Naive thymus-derived CD4-positive, alpha-beta T cell (primary cell): ENCODE results near the gene AQP1. TPM values are rescaled to one million over a fixed set of nuclear protein-coding genes. Genes with fewer than 3 reads are reported as not detected.

Experiments used
- ATAC-seq: fragments of 150-1000 bp; cut with Tn5 transposase; 2 replicates; pipeline ENCODE4 v1.10.0; 2021; ENCODE audit warnings: mild to moderate bottlenecking, moderate library complexity
- CTCF ChIA-PET: fragments of 350-600 bp; sonication (Branson Sonifier 250); formaldehyde crosslinking; loops from one replicate; lab custom pipeline; 2021; ENCODE audit warnings: antibody characterized with exemption; lab: Charles Lee
- POLR2A ChIA-PET: fragments of 350-600 bp; sonication (Branson Sonifier 250); formaldehyde crosslinking; loops from one replicate; lab custom pipeline; 2021; ENCODE audit warnings: antibody characterized with exemption, inconsistent platforms; lab: Charles Lee
- DNase-seq, 9 donors: peaks; one replicate each; pipeline versions ENCODE4 v3.0.0 to v3.0.0-alpha.2; 2020 to 2022; ENCODE audit warnings: mixed read lengths in 1 of 9
- H3K27ac ChIP-seq: one replicate; pipeline ENCODE4 v1.7.0; 2013; ENCODE audit warnings: mild to moderate bottlenecking, low read depth, low read length, moderate library complexity
- H3K27me3 ChIP-seq, 2 donors: one replicate each; pipeline ENCODE4 v1.7.0; 2013; ENCODE audit warnings: low read length in 2 of 2, mild to moderate bottlenecking in 2 of 2, moderate library complexity in 2 of 2; ENCODE audit not compliant: control insufficient read depth in 2 of 2, insufficient read depth in 2 of 2
- H3K36me3 ChIP-seq, 3 experiments: 1 replicate in 2 of 3; 2 replicates in 1 of 3; pipeline ENCODE4 v1.7.0; 2013; ENCODE audit warnings: low read length in 3 of 3, mild to moderate bottlenecking in 3 of 3, moderate library complexity in 1 of 3; ENCODE audit not compliant: insufficient read depth in 3 of 3, control insufficient read depth in 2 of 3
- H3K4me1 ChIP-seq, 2 donors: one replicate each; pipeline ENCODE4 v1.7.0; 2013; ENCODE audit warnings: low read length in 2 of 2, mild to moderate bottlenecking in 2 of 2, moderate library complexity in 1 of 2; ENCODE audit not compliant: control insufficient read depth in 2 of 2, insufficient read depth in 2 of 2
- H3K4me3 ChIP-seq: 2 replicates; pipeline ENCODE4 v1.7.0; 2013; ENCODE audit warnings: mild to moderate bottlenecking, low read length
- H3K9me3 ChIP-seq, 3 experiments: 1 replicate in 2 of 3; 2 replicates in 1 of 3; pipeline ENCODE4 v1.7.0; 2013; ENCODE audit warnings: low read length in 3 of 3; ENCODE audit not compliant: control insufficient read depth in 2 of 3
- H3K27ac Mint-ChIP-seq, 9 donors: one replicate each; pipeline ENCODE4 v1.8.0; 2020 to 2022; ENCODE audit warnings: mixed read lengths in 9 of 9, mild to moderate bottlenecking in 8 of 9, moderate library complexity in 5 of 9, inconsistent platforms in 2 of 9
- H3K27me3 Mint-ChIP-seq, 5 donors: one replicate each; pipeline ENCODE4 v1.8.0; 2021 to 2022; ENCODE audit warnings: mixed read lengths in 5 of 5, mild to moderate bottlenecking in 1 of 5
- H3K36me3 Mint-ChIP-seq, 5 donors: one replicate each; pipeline ENCODE4 v1.8.0; 2020 to 2022; ENCODE audit warnings: mixed read lengths in 5 of 5, mild to moderate bottlenecking in 3 of 5, inconsistent platforms in 1 of 5
- H3K4me1 Mint-ChIP-seq, 7 donors: one replicate each; pipeline ENCODE4 v1.8.0; 2020 to 2022; ENCODE audit warnings: mixed read lengths in 7 of 7, mild to moderate bottlenecking in 3 of 7, inconsistent platforms in 1 of 7
- H3K4me3 Mint-ChIP-seq, 10 donors: one replicate each; pipeline ENCODE4 v1.8.0; 2020 to 2022; ENCODE audit warnings: mild to moderate bottlenecking in 10 of 10, mixed read lengths in 10 of 10, moderate library complexity in 6 of 10, inconsistent platforms in 2 of 10
- H3K9me3 Mint-ChIP-seq, 11 donors: one replicate each; pipeline ENCODE4 v1.8.0; 2020 to 2022; ENCODE audit warnings: mixed read lengths in 11 of 11, mild to moderate bottlenecking in 4 of 11, inconsistent platforms in 1 of 11, moderate library complexity in 1 of 11
- intact Hi-C, 2 donors: fragments of 100-400 bp; cut with micrococcal nuclease; formaldehyde crosslinking; loops; one replicate each; pipeline ENCODE4 v1.15.1; 2023
- polyA plus RNA-seq, 2 donors: library from polyadenylated mRNA; unstranded; fragments of 300-500 nt; fragmentation: Illumina TruSeq; gene quantifications; one replicate each; pipeline ENCODE4 v1.2.3, GENCODE V29; 2021
- total RNA-seq, 6 experiments: library from RNA in 5 of 6; stranded (reverse) in 5 of 6; gene quantifications; 1 replicate in 5 of 6; 2 replicates in 1 of 6; pipeline ENCODE4 v1.2.3 and lab custom pipeline; 2021 to 2026

AQP1 gene
- total and polyA plus RNA-seq, 7 experiments from 2014 or later = 0.12 to 0.37 (median 0.16) TPM; not detected in 3

DNA sequence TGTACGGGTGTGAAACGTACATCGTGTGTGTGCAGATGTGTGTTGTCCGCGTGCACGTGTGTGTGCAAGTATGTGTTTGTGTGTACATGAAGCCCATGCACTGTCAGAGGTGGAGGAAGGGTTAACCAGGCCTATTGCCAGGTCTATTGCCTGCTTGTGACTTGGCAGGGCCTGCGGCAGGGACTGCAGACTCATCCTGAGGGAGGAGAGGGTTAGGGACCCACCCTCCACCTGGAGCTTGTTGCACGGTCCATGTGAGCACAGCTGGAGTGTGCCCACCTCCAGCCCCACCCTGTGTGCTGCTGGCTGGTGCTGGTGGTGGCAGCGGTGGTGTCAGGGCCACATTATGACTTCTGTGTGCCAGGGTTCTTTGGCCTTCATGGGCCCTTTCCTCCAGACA lies 7.1 kb upstream of the AQP1 start:
- Histone ChIP-seq H3K36me3 (no peaks in the 10 kb centered on the region), H3K27ac (no peak overlapping the region), H3K4me3 (no peak overlapping the region), H3K4me1 (no peaks in the 10 kb centered on the region), H3K27me3 (no peaks in the 10 kb centered on the region), H3K9me3 (no peaks in the 10 kb centered on the region)
- intact Hi-C loops = no loop called here
- POLR2A ChIA-PET = no interaction called here
- Mint-ChIP-seq H3K27ac (no peak overlapping the region), H3K4me3 (no peak overlapping the region), H3K36me3 (no peaks in the 10 kb centered on the region), H3K27me3 (no peaks in the 10 kb centered on the region), H3K4me1 (peaks cover 0 to 5% (median 0%) of the 10 kb centered on the region in 7 donors), H3K9me3 (peaks cover 0 to 2% (median 0%) of the 10 kb centered on the region in 11 donors)
- CTCF ChIA-PET = no interaction called here
- no peak for ATAC-seq
- no peak for DNase-seq

DNA sequence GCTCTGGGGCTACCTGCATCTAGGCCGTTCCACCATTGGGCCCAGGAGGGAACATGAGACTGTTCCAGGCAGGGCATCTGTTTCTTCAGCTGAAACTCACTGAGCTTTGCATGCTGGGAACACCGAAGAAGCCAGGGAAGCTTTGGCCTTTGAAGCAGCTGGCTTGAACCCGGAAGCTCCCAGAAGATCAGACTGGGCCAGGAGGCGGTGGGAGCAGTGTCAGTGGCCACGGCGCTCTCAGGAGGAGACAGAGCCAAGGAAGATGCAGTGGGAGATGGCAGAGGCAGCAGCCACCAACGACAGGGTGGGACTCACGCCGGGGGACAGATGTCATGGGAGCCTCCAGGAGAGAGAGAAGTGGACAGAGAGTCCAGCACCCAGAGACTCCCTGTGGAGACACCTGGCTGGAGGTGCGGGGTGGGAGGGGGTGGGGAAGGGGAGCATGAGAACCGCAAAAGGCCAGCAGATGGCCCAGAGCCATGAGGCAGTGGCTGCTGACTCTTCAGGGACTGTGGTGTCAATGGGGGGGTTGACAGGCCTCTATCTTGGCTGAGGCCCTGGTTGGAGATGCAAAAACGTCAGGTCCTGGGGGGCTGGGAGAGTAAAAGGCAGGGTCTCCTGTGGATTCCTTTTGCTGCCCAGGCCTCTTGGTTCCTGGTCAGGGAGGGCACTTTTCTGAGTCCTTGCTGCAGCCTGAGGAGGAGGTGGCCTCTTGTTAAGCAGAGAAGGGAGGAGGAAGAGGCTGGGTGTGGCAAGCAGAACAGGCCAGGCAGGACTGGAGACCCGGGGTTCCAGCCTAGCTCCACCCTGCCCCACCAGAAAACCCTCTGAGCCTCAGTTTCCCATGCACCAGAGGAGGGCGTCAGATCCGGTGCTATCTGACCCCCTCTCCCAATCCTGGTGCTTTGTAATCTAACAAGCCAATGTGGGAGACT lies 6.3 kb upstream of the AQP1 start:
- Mint-ChIP-seq H3K4me1 (peaks cover 0 to 5% (median 0%) of the 10 kb centered on the region in 7 donors), H3K9me3 (peaks cover 0 to 2% (median 0%) of the 10 kb centered on the region in 11 donors), H3K4me3 (no peak overlapping the region), H3K27ac (no peak overlapping the region), H3K27me3 (no peaks in the 10 kb centered on the region), H3K36me3 (no peaks in the 10 kb centered on the region)
- H3K4me1 ChIP-seq = no peaks in the 10 kb centered on the region
- H3K9me3 ChIP-seq = no peaks in the 10 kb centered on the region
- no peak for ATAC-seq
- no peaks in the 10 kb centered on the region for H3K27me3 ChIP-seq
- no peak overlapping the region for H3K4me3 ChIP-seq
- no peaks in the 10 kb centered on the region for H3K36me3 ChIP-seq
- POLR2A ChIA-PET = no interaction called here
- CTCF ChIA-PET = no interaction called here
- intact Hi-C loops = no loop called here
- DNase-seq = no peak
- no peak overlapping the region for H3K27ac ChIP-seq

DNA sequence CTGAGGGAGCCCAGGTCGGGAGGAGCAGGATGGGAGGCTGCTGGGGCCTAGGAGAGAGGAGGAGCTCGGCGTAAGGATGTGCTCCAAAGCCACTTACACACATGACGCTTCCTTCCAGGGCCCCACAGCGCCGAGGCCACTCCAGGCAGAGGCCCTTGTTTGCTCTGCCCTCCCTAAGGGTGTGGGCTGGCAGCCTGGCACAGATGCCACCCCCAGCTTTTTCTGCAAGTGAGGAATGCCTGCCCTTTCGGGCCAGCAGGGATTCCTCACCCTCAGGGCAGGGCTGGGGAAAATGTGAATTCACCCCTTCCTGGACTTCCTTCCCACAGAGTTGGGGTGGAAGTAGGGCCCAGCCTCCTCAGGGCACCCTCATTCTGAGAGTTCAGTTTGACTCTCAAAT lies 5.6 kb upstream of the AQP1 start:
- H3K4me3 ChIP-seq = no peak overlapping the region
- POLR2A ChIA-PET = no interaction called here
- no peak for ATAC-seq

DNA sequence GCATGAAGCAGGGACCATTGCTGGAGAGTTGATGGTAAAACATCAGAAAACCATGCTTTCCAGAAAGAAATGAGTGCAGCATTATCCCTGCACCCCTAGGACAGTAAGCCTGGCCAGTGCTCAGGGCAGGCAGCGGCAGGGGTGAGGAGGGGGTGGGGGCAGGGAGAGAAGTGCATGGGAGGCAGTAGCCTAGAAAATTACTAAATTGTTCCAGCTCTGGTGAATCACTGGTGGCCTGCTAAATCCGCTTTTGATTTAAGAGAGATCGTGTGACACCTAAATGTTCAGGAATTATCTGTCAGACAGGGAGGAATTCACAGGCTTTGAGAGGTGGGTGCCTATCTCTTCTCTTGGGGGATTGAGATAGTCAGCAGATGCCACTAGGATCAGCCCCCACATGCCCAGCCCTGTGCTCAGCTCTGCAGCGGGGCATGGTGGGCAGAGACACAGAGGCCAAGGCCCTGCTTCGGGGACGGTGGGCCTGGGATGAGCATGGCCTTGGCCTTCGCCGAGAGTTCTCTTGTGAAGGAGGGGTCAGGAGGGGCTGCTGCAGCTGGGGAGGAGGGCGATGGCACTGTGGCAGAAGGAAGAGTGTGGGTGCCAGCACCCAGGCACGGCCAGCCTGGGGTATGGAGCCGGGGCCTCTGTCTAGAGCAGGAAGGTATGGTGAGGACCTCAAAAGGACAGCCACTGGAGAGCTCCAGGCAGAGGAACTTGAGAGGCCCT lies 5.0 kb upstream of the AQP1 start:
- Histone ChIP-seq H3K27me3 (no peaks in the 10 kb centered on the region), H3K4me3 (no peak overlapping the region), H3K9me3 (no peaks in the 10 kb centered on the region), H3K27ac (no peak overlapping the region), H3K4me1 (no peaks in the 10 kb centered on the region), H3K36me3 (no peaks in the 10 kb centered on the region)
- no peak for DNase-seq
- no peaks in the 10 kb centered on the region for H3K27me3 Mint-ChIP-seq
- ATAC-seq = no peak
- ChIA-PET POLR2A (no interaction called here), CTCF (no interaction called here)
- intact Hi-C loops = no loop called here
- H3K9me3 Mint-ChIP-seq = peaks cover 0 to 2% (median 0%) of the 10 kb centered on the region in 11 donors
- H3K4me3 Mint-ChIP-seq = no peak overlapping the region
- H3K27ac Mint-ChIP-seq = no peak overlapping the region
- peaks cover 0 to 5% (median 0%) of the 10 kb centered on the region in 7 donors for H3K4me1 Mint-ChIP-seq
- no peaks in the 10 kb centered on the region for H3K36me3 Mint-ChIP-seq

More for the DNA sequence above, 5.6 kb upstream of the AQP1 start:
- H3K36me3 Mint-ChIP-seq = no peaks in the 10 kb centered on the region
- H3K27me3 ChIP-seq = no peaks in the 10 kb centered on the region
- H3K27ac ChIP-seq = no peak overlapping the region
- no peaks in the 10 kb centered on the region for H3K9me3 ChIP-seq
- CTCF ChIA-PET = no interaction called here
- intact Hi-C loops = no loop called here
- H3K4me1 ChIP-seq = no peaks in the 10 kb centered on the region
- no peak overlapping the region for H3K27ac Mint-ChIP-seq
- H3K4me1 Mint-ChIP-seq = peaks cover 0 to 5% (median 0%) of the 10 kb centered on the region in 7 donors
- no peaks in the 10 kb centered on the region for H3K27me3 Mint-ChIP-seq
- no peak for DNase-seq
- H3K9me3 Mint-ChIP-seq = peaks cover 0 to 2% (median 0%) of the 10 kb centered on the region in 11 donors
- H3K36me3 ChIP-seq = no peaks in the 10 kb centered on the region
- no peak overlapping the region for H3K4me3 Mint-ChIP-seq

DNA sequence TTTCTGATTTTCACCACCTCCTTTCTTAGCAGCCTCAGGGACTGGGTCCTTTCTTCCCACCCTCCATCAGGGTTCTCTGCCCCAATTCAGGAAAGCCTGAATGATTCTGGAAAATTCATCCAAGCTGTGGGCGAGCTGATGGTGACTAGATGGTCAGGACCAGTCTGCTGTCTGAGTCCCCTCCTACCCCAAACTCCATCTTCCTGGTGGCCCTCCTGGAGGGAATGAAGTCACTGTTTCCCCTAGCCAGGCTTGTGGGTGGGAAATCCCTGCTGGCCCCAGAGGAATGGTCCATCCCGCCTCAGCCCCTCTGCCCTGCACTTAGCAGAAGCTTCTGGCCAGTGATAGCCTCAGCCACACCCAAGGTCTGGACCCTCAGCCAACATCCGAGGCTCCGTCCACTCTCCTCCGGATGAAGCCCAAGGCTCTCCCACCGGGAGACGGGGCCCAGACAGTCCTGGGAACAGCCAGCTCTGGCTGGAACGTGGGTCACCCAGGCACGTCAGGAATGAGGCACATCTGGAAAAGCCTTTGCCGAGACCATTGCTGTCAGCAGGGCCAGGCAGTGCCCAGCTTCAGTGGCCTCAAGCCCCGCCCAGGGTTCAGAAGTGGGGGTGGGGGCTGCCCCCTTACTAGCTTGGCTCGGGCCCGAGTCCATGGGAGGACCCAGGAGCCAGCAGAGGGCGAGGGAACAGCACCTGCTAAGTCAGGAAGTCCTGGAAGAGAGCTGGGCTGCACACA lies 4.0 kb upstream of the AQP1 start:
- Histone ChIP-seq H3K36me3 (no peaks in the 10 kb centered on the region), H3K4me1 (no peaks in the 10 kb centered on the region), H3K27me3 (no peaks in the 10 kb centered on the region), H3K9me3 (no peaks in the 10 kb centered on the region), H3K27ac (no peak overlapping the region), H3K4me3 (no peak overlapping the region)
- ChIA-PET POLR2A (no interaction called here), CTCF (no interaction called here)
- Mint-ChIP-seq H3K27me3 (no peaks in the 10 kb centered on the region), H3K36me3 (no peaks in the 10 kb centered on the region), H3K4me3 (no peak overlapping the region), H3K9me3 (peaks cover 0 to 2% (median 0%) of the 10 kb centered on the region in 11 donors), H3K27ac (no peak overlapping the region), H3K4me1 (peaks cover 0 to 5% (median 0%) of the 10 kb centered on the region in 7 donors)
- ATAC-seq (no peak), DNase-seq (no peak)
- intact Hi-C loops = no loop called here

DNA sequence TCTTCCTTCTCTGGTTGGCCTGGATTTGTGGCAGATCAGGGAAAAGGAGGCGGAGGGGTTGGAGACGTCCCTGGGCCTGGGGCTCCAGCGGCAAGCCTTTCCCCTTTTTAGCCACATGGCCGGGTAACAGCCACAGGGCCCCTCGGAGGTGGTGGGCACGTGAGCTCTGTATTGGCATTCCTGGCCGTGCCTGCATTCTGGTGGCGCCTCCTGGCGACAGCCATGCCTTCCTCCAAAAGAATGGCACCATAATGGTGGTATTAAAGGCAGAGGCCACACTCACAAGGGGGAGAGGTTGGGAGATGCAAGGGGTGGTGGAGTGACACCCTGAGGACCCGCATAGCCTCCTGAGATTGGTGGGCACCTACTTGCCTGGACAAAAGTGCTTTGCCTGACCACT lies 3.0 kb upstream of the AQP1 start:
- no peak overlapping the region for H3K27ac ChIP-seq
- no peaks in the 10 kb centered on the region for H3K4me1 ChIP-seq
- no peaks in the 10 kb centered on the region for H3K36me3 ChIP-seq
- no peaks in the 10 kb centered on the region for H3K36me3 Mint-ChIP-seq
- no peaks in the 10 kb centered on the region for H3K27me3 Mint-ChIP-seq
- H3K27me3 ChIP-seq = no peaks in the 10 kb centered on the region
- ChIA-PET POLR2A (no interaction called here), CTCF (no interaction called here)
- no peaks in the 10 kb centered on the region for H3K9me3 ChIP-seq
- no peak for DNase-seq
- H3K4me1 Mint-ChIP-seq = peaks cover 0 to 6% (median 0%) of the 10 kb centered on the region in 7 donors
- H3K4me3 ChIP-seq = no peak overlapping the region
- H3K9me3 Mint-ChIP-seq = peaks cover 0 to 3% (median 0%) of the 10 kb centered on the region in 11 donors
- intact Hi-C loops = no loop called here
- H3K4me3 Mint-ChIP-seq = no peak overlapping the region
- ATAC-seq = no peak
- no peak overlapping the region for H3K27ac Mint-ChIP-seq
